Bronchial epithelial cell (primary cell): ENCODE measurements around the gene ASIC2. TPM values are rescaled to one million over a fixed set of nuclear protein-coding genes. Genes with fewer than 3 reads are reported as not detected.

Experiments used
- DNase-seq: peaks from one replicate; pipeline ENCODE4 v3.0.0-alpha.2; 2010; ENCODE audit warnings: low read depth
- FAIRE-seq: peaks from 2 replicates; lab custom pipeline; 2011; peaks lifted over from hg19 to GRCh38; lab: Jason Lieb, UNC
- H3K27me3 ChIP-seq: 2 replicates; pipeline ENCODE4 v1.5.1; 2011; ENCODE audit warnings: low read length; ENCODE audit not compliant: control insufficient read depth, insufficient read depth
- H3K36me3 ChIP-seq: 2 replicates; pipeline ENCODE4 v1.5.1; 2011; ENCODE audit warnings: low read length; ENCODE audit not compliant: control insufficient read depth, insufficient read depth
- H3K4me3 ChIP-seq: 2 replicates; pipeline ENCODE4 v1.5.1; 2011; ENCODE audit warnings: mild to moderate bottlenecking, low read depth, low read length, control low read depth
- CTCF ChIP-seq: IDR thresholded peaks from 2 replicates; pipeline ENCODE4 v1.5.1; 2011; ENCODE audit warnings: mild to moderate bottlenecking, moderate library complexity, low read length, control low read depth, inconsistent platforms; ENCODE audit not compliant: insufficient read depth, severe bottlenecking
- total RNA-seq: library from RNA; depleted of rRNA; stranded (reverse); fragments of >200 nt; gene quantifications from 2 replicates; pipeline ENCODE4 v1.2.1, GENCODE V29; 2014

ASIC2 gene
- total RNA-seq, 1 donor from 2014 or later: not detected

GRCh38 chr17:32964541-32964940, 328.6 kb downstream of the ASIC2 start:
- DNase-seq (no peak), FAIRE-seq (no peak)
- Histone ChIP-seq H3K4me3 (no peak overlapping the region), H3K36me3 (no peaks in the 10 kb centered on the region), H3K27me3 (no peaks in the 10 kb centered on the region)
- TF ChIP-seq CTCF: no peak
